ENCODE measurements around the gene GRIA4. TPM values are rescaled to one million over a fixed set of nuclear protein-coding genes. Genes with fewer than 3 reads are reported as not detected.

GRIA4 gene
- total RNA-seq, 6 donors from 2014 or later: not detected

DNA sequence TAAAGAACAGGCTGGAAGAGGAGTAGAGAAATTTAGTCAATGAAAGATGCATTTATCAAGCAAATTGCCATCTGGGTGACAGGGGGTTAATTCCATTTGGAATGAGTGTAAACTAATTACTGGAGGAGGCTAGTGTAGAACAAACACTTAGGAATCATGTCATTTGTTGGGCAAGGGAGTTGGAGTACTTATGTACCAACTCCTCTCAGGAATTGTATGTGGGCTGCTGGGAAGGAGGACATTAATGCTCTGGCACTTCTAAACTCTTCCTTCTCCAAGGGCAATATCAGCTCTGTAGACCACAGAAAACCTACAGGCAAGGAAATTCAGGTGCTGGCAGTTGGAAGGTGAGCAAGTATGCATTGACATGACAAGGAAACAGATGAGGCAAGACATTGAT lies 271.2 kb downstream of the GRIA4 start:
- TF ChIP-seq POLR2A (IDR thresholded peaks at IDR 0.05): no peak
- TF ChIP-seq, protein P1, sequence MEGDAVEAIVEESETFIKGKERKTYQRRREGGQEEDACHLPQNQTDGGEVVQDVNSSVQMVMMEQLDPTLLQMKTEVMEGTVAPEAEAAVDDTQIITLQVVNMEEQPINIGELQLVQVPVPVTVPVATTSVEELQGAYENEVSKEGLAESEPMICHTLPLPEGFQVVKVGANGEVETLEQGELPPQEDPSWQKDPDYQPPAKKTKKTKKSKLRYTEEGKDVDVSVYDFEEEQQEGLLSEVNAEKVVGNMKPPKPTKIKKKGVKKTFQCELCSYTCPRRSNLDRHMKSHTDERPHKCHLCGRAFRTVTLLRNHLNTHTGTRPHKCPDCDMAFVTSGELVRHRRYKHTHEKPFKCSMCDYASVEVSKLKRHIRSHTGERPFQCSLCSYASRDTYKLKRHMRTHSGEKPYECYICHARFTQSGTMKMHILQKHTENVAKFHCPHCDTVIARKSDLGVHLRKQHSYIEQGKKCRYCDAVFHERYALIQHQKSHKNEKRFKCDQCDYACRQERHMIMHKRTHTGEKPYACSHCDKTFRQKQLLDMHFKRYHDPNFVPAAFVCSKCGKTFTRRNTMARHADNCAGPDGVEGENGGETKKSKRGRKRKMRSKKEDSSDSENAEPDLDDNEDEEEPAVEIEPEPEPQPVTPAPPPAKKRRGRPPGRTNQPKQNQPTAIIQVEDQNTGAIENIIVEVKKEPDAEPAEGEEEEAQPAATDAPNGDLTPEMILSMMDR (IDR thresholded peaks at IDR 0.05): no peak
- TF ChIP-seq EP300 (IDR thresholded peaks at IDR 0.05): no peak
- TF ChIP-seq POLR2AphosphoS5 (IDR thresholded peaks at IDR 0.05): no peak

DNA sequence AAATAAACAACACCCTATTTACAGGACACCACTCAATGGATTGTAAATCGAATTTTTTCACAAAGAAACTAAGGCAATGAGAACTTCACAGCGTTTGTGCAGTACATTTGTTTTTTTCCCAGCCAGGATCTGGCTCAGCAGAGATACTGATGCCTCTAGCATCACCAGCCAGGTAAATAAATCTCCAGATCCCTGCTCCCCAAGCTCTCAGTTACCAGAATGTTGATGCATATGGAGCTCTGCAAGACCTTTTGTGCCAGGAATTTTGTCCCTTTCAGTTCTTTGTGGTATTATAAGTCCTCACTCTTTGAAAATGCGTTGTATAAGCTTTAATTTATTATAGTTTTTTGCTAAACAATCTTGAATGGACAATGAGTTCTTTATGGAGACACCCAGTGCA lies 274.6 kb downstream of the GRIA4 start:
- WGBS, 2 donors: 56 to 62% methylated on average over 3 of the region's 3 CpGs
- Histone ChIP-seq H3K4me1 (no peaks in the 10 kb centered on the region), H3K9me3 (no peaks in the 10 kb centered on the region), H3K36me3 (no peaks in the 10 kb centered on the region), H3K27ac (no peak overlapping the region), H3K4me3 (no peak overlapping the region), H3K27me3 (no peaks in the 10 kb centered on the region)
- no peak for ATAC-seq (ENCODE audit: low FRiP score in 2 of 2)
- TF ChIP-seq POLR2AphosphoS5 (IDR thresholded peaks at IDR 0.05) (no peak), EP300 (IDR thresholded peaks at IDR 0.05) (no peak), POLR2A (IDR thresholded peaks at IDR 0.05) (no peak)
- TF ChIP-seq, protein P1 (IDR thresholded peaks at IDR 0.05): no peak
- no peak for DNase-seq

More for the DNA sequence above, 271.2 kb downstream of the GRIA4 start:
- ATAC-seq (ENCODE audit: low FRiP score in 2 of 2) (no peak), DNase-seq (no peak)
- no peaks in the 10 kb centered on the region for H3K36me3 ChIP-seq
- no peaks in the 10 kb centered on the region for H3K4me1 ChIP-seq
- H3K27me3 ChIP-seq: no peaks in the 10 kb centered on the region
- no peaks in the 10 kb centered on the region for H3K9me3 ChIP-seq
- no peak overlapping the region for H3K4me3 ChIP-seq
- H3K27ac ChIP-seq: no peak overlapping the region

DNA sequence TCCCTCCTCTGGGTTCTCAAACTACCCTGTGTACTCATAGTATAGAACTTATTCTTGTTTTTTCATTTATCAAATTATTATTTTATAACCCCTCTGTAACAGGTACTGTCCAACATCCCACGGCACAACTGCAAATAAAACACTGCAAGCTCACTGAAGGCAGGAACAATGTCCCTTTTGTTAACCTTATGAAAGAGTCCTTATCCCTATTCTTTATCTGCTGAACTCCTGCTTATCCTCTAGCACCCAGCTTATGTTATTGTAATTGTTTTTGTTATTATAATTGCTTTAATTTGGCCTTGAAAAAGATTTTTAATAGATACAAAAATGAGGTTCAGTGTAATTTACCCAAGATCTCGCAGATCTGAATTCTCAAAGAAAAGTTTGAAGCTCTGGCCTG lies 281.8 kb downstream of the GRIA4 start:
- TF ChIP-seq, protein P1 (IDR thresholded peaks at IDR 0.05): no peak
- TF ChIP-seq POLR2A (IDR thresholded peaks at IDR 0.05): no peak
- no peak for TF ChIP-seq POLR2AphosphoS5 (IDR thresholded peaks at IDR 0.05)
- no peak for TF ChIP-seq EP300 (IDR thresholded peaks at IDR 0.05)
- WGBS, 2 donors: 82 to 83% methylated on average over 2 of the region's 2 CpGs
- DNase-seq: no peak
- Histone ChIP-seq H3K9me3 (no peaks in the 10 kb centered on the region), H3K27me3 (no peaks in the 10 kb centered on the region), H3K4me1 (no peaks in the 10 kb centered on the region), H3K27ac (no peak overlapping the region), H3K36me3 (no peaks in the 10 kb centered on the region), H3K4me3 (no peak overlapping the region)
- no peak for ATAC-seq (ENCODE audit: low FRiP score in 2 of 2)

DNA sequence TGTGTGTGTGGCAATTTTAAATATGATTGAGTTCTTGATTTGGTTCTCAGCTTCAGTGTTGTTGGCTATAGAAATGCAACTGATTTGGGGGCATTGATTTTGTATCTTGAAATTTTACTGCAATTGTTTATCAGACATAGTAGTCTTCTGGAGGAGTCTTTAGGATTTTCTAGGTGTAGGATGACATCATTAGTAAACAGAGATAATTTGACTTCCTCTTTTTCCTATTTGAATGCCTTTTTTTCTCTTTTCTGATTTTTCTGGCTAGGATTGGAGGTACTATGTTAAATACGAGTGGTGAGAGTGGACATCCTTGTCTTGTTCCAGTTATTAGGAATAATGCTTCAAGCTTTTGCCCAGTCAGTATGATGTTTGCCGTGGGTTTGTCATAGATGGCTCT lies 287.3 kb downstream of the GRIA4 start:
- Histone ChIP-seq H3K4me3 (no peak overlapping the region), H3K4me1 (no peaks in the 10 kb centered on the region), H3K27ac (no peak overlapping the region), H3K36me3 (no peaks in the 10 kb centered on the region), H3K9me3 (no peaks in the 10 kb centered on the region), H3K27me3 (no peaks in the 10 kb centered on the region)
- DNase-seq (no peak), ATAC-seq (ENCODE audit: low FRiP score in 2 of 2) (no peak)
- WGBS, 2 donors: 82 to 88% methylated on average over 2 of the region's 2 CpGs
- TF ChIP-seq POLR2AphosphoS5 (IDR thresholded peaks at IDR 0.05) (no peak), POLR2A (IDR thresholded peaks at IDR 0.05) (no peak), EP300 (IDR thresholded peaks at IDR 0.05) (no peak)
- TF ChIP-seq, protein P1 (IDR thresholded peaks at IDR 0.05): no peak

DNA sequence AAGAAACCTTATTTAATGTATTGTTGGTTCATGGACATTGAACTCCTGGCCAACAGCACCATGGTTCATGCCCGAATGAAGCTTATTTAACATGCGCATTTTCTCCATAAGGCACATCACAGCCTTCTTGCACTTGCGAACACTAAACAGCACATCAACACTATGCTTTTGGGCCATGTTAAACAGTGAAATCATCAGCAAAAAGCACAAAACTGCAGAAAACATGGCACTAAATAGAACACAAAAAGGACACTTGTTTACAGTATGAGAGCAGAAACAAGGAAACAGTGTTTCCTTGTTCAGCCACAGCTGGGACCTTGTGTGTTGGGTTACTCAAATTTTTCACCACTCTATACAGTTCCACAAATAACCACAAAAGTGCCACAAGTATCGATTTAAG lies 289.9 kb downstream of the GRIA4 start:
- no peak for TF ChIP-seq EP300 (IDR thresholded peaks at IDR 0.05)
- no peak for TF ChIP-seq POLR2A (IDR thresholded peaks at IDR 0.05)
- TF ChIP-seq, protein P1 (IDR thresholded peaks at IDR 0.05): no peak
- TF ChIP-seq POLR2AphosphoS5 (IDR thresholded peaks at IDR 0.05): no peak
- 89 to 91% methylated on average over 4 of the region's 4 CpGs for WGBS, 2 donors
- DNase-seq: no peak
- H3K9me3 ChIP-seq: no peaks in the 10 kb centered on the region
- no peaks in the 10 kb centered on the region for H3K4me1 ChIP-seq
- no peaks in the 10 kb centered on the region for H3K36me3 ChIP-seq
- no peak for ATAC-seq (ENCODE audit: low FRiP score in 2 of 2)
- no peak overlapping the region for H3K27ac ChIP-seq
- H3K27me3 ChIP-seq: no peaks in the 10 kb centered on the region
- H3K4me3 ChIP-seq: no peak overlapping the region

All from upper lobe of left lung (tissue), 6 donors.